Measurements from ENCODE around the gene PPARG.

- no peak for TF ChIP-seq SPI1 (IDR thresholded peaks at IDR 0.05; ENCODE audit: borderline replicate concordance, low read depth)
- TF ChIP-seq CTCF (IDR thresholded peaks at IDR 0.05; ENCODE audit: insufficient read depth, low read length), result no peak
- no peak for TF ChIP-seq REST (IDR thresholded peaks at IDR 0.05; ENCODE audit: insufficient replicate concordance, low read depth)
These were observed 12.2 kb downstream of the PPARG start for GRCh38 chr3:12301031-12301430.
